H9 (cell line): ENCODE measurements around the gene SMG7. TPM values are rescaled to one million over a fixed set of nuclear protein-coding genes. Genes with fewer than 3 reads are reported as not detected.

ENCODE experiments used
- DNase-seq: peaks from one replicate; pipeline ENCODE4 v3.0.0-alpha.2; 2017
- H2AFZ ChIP-seq: one replicate; pipeline ENCODE4 v1.6.1; 2013; ENCODE audit warnings: mild to moderate bottlenecking, low read length, control low read depth, moderate library complexity
- H2AK5ac ChIP-seq: 2 replicates; pipeline ENCODE4 v1.6.1; 2013; ENCODE audit warnings: low read length, control low read depth, mixed read lengths; ENCODE audit not compliant: insufficient read length
- H2BK120ac ChIP-seq: one replicate; pipeline ENCODE4 v1.6.1; 2013; ENCODE audit warnings: low read depth, mild to moderate bottlenecking, low read length, control low read depth, inconsistent platforms; ENCODE audit not compliant: poor library complexity, severe bottlenecking
- H2BK12ac ChIP-seq: 2 replicates; pipeline ENCODE4 v1.6.1; 2013; ENCODE audit warnings: low read length, control low read depth, mixed read lengths, low read depth; ENCODE audit not compliant: insufficient read length
- H2BK15ac ChIP-seq: 2 replicates; pipeline ENCODE4 v1.6.1; 2013; ENCODE audit warnings: low read depth, low read length, control low read depth
- H2BK20ac ChIP-seq: one replicate; pipeline ENCODE4 v1.6.1; 2013; ENCODE audit warnings: low read depth, mild to moderate bottlenecking, low read length, control low read depth, inconsistent platforms; ENCODE audit not compliant: poor library complexity, severe bottlenecking
- H2BK5ac ChIP-seq: 2 replicates; pipeline ENCODE4 v1.6.1; 2013; ENCODE audit warnings: low read length, control low read depth, mixed read lengths; ENCODE audit not compliant: insufficient read length
- H3K14ac ChIP-seq: 2 replicates; pipeline ENCODE4 v1.6.1; 2013; ENCODE audit warnings: low read length, control low read depth; ENCODE audit not compliant: insufficient read depth
- H3K18ac ChIP-seq: 2 replicates; pipeline ENCODE4 v1.6.1; 2013; ENCODE audit warnings: low read depth, mild to moderate bottlenecking, mixed read lengths, low read length, control low read depth; ENCODE audit not compliant: insufficient read length
- H3K23ac ChIP-seq: 2 replicates; pipeline ENCODE4 v1.6.1; 2013; ENCODE audit warnings: low read length, control low read depth, mixed read lengths, low read depth; ENCODE audit not compliant: insufficient read length
- H3K23me2 ChIP-seq: 2 replicates; pipeline ENCODE4 v1.6.1; 2013; ENCODE audit warnings: low read depth, mild to moderate bottlenecking, mixed read lengths, low read length, control low read depth; ENCODE audit not compliant: insufficient read length, poor library complexity, severe bottlenecking
- H3K27ac ChIP-seq: 2 replicates; pipeline ENCODE4 v1.5.1; 2013; ENCODE audit warnings: low read length, control low read depth, mixed read lengths, low read depth; ENCODE audit not compliant: insufficient read length
- H3K27me3 ChIP-seq: 2 replicates; pipeline ENCODE4 v1.6.1; 2013; ENCODE audit warnings: low read length, control low read depth, inconsistent platforms; ENCODE audit not compliant: insufficient read depth
- H3K4ac ChIP-seq: 2 replicates; pipeline ENCODE4 v1.6.1; 2013; ENCODE audit warnings: low read depth, mild to moderate bottlenecking, control low read depth, inconsistent platforms, low read length, moderate library complexity
- H3K4me1 ChIP-seq: 2 replicates; pipeline ENCODE4 v1.6.1; 2013; ENCODE audit warnings: low read length, control low read depth, inconsistent platforms; ENCODE audit not compliant: insufficient read depth
- H3K4me2 ChIP-seq: 2 replicates; pipeline ENCODE4 v1.6.1; 2013; ENCODE audit warnings: low read length, control low read depth, mixed read lengths; ENCODE audit not compliant: insufficient read length, insufficient read depth
- H3K56ac ChIP-seq: 2 replicates; pipeline ENCODE4 v1.6.1; 2013; ENCODE audit warnings: low read depth, mild to moderate bottlenecking, mixed read lengths, low read length, control low read depth; ENCODE audit not compliant: insufficient read length
- H3K79me1 ChIP-seq: 2 replicates; pipeline ENCODE4 v1.6.1; 2013; ENCODE audit warnings: low read depth, mild to moderate bottlenecking, moderate library complexity, low read length, control low read depth, inconsistent platforms; ENCODE audit not compliant: insufficient read depth, poor library complexity, severe bottlenecking
- H3K79me2 ChIP-seq: 2 replicates; pipeline ENCODE4 v1.6.1; 2013; ENCODE audit warnings: low read length, control low read depth, inconsistent platforms; ENCODE audit not compliant: insufficient read depth
- H3K9ac ChIP-seq: 2 replicates; pipeline ENCODE4 v1.6.1; 2013; ENCODE audit warnings: low read length, control low read depth, mixed read lengths; ENCODE audit not compliant: insufficient read length; ENCODE audit errors: extremely low read depth
- H3K9me3 ChIP-seq: one replicate; pipeline ENCODE4 v1.6.1; 2013; ENCODE audit warnings: low read depth, low read length, inconsistent platforms; ENCODE audit not compliant: control insufficient read depth
- H3T11ph ChIP-seq: one replicate; pipeline ENCODE4 v1.6.1; 2013; ENCODE audit warnings: mild to moderate bottlenecking, low read length, control low read depth, inconsistent platforms
- H4K20me1 ChIP-seq: one replicate; pipeline ENCODE4 v1.6.1; 2013; ENCODE audit not compliant: control insufficient read depth, insufficient read length, insufficient read depth
- H4K5ac ChIP-seq: 2 replicates; pipeline ENCODE4 v1.6.1; 2013; ENCODE audit warnings: low read depth, mild to moderate bottlenecking, mixed read lengths, low read length, control low read depth; ENCODE audit not compliant: insufficient read length
- H4K8ac ChIP-seq: replicated peaks from 2 replicates; pipeline ENCODE4 v1.6.1; 2013; ENCODE audit warnings: low read length, control low read depth, mixed read lengths, low read depth; ENCODE audit not compliant: insufficient read length
- H4K91ac ChIP-seq: 2 replicates; pipeline ENCODE4 v1.6.1; 2013; ENCODE audit warnings: low read depth, mild to moderate bottlenecking, moderate library complexity, mixed read lengths, low read length, control low read depth; ENCODE audit not compliant: insufficient read length
- H3K27ac Mint-ChIP-seq, 3 experiments: 2 replicates in 2 of 3; 3 replicates in 1 of 3; pipeline ENCODE4 v1.8.0; 2020 to 2021; ENCODE audit warnings: mixed read lengths in 3 of 3, mild to moderate bottlenecking in 1 of 3, moderate library complexity in 1 of 3
- H3K27me3 Mint-ChIP-seq: 2 replicates; pipeline ENCODE4 v1.8.0; 2021; ENCODE audit warnings: low read depth, mild to moderate bottlenecking, moderate library complexity, mixed read lengths
- H3K36me3 Mint-ChIP-seq, 3 experiments: 2 replicates in 2 of 3; 3 replicates in 1 of 3; pipeline ENCODE4 v1.8.0; 2020 to 2021; ENCODE audit warnings: low read depth in 3 of 3, mixed read lengths in 3 of 3; ENCODE audit not compliant: insufficient read depth in 1 of 3
- H3K4me1 Mint-ChIP-seq, 2 experiments: 2 replicates each; pipeline ENCODE4 v1.8.0; 2020; ENCODE audit warnings: mixed read lengths in 2 of 2
- H3K4me3 Mint-ChIP-seq, 2 experiments: 2 replicates in 1 of 2; 3 replicates in 1 of 2; pipeline ENCODE4 v1.8.0; 2020 to 2021; ENCODE audit warnings: mild to moderate bottlenecking in 2 of 2, mixed read lengths in 2 of 2, moderate library complexity in 1 of 2
- H3K9me3 Mint-ChIP-seq, 2 experiments: 2 replicates in 1 of 2; 3 replicates in 1 of 2; pipeline ENCODE4 v1.8.0; 2020; ENCODE audit warnings: mild to moderate bottlenecking in 2 of 2, mixed read lengths in 2 of 2, moderate library complexity in 1 of 2
- WGBS: extraction: QIAGEN DNeasy Blood & Tissue Kit; methylation state at CpG from one replicate; pipeline ENCODE4 v1.1.7; 2013; ENCODE audit warnings: missing lambda C conversion rate, low lambda C conversion rate, mixed read lengths; ENCODE audit not compliant: insufficient read length; ENCODE audit errors: extremely low coverage; 5-methylcytosine and 5-hydroxymethylcytosine counted together
- long read RNA-seq: library from polyadenylated mRNA; unstranded; transcript quantifications from one replicate; pipeline ENCODE4 v2.0.0, GENCODE V29; 2020
- total RNA-seq: library from RNA; stranded (reverse); gene quantifications from 2 replicates; pipeline ENCODE4 v1.2.1, GENCODE V29; 2021
- TF ChIP-seq, protein P1 (sequence below): fragments of 200-600 bp; sonication (generic); conservative IDR thresholded peaks from 3 replicates; pipeline ENCODE4 v1.8.0; 2021; ENCODE audit warnings: antibody characterized with exemption, mild to moderate bottlenecking

Gene SMG7, protein sequence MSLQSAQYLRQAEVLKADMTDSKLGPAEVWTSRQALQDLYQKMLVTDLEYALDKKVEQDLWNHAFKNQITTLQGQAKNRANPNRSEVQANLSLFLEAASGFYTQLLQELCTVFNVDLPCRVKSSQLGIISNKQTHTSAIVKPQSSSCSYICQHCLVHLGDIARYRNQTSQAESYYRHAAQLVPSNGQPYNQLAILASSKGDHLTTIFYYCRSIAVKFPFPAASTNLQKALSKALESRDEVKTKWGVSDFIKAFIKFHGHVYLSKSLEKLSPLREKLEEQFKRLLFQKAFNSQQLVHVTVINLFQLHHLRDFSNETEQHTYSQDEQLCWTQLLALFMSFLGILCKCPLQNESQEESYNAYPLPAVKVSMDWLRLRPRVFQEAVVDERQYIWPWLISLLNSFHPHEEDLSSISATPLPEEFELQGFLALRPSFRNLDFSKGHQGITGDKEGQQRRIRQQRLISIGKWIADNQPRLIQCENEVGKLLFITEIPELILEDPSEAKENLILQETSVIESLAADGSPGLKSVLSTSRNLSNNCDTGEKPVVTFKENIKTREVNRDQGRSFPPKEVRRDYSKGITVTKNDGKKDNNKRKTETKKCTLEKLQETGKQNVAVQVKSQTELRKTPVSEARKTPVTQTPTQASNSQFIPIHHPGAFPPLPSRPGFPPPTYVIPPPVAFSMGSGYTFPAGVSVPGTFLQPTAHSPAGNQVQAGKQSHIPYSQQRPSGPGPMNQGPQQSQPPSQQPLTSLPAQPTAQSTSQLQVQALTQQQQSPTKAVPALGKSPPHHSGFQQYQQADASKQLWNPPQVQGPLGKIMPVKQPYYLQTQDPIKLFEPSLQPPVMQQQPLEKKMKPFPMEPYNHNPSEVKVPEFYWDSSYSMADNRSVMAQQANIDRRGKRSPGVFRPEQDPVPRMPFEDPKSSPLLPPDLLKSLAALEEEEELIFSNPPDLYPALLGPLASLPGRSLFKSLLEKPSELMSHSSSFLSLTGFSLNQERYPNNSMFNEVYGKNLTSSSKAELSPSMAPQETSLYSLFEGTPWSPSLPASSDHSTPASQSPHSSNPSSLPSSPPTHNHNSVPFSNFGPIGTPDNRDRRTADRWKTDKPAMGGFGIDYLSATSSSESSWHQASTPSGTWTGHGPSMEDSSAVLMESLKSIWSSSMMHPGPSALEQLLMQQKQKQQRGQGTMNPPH
- 77.0 and 80.6 TPM in 2 replicates for total RNA-seq
- long read RNA-seq, full-length matches to known transcripts, result 7 of 135 reads
- long read RNA-seq, partial matches to known transcripts, result 90 of 135 reads
- long read RNA-seq, other reads (novel, unspliced or antisense), result 38 of 135 reads

- peak within 1 kb of the TSS; percentile 26 for H3K23ac ChIP-seq
- Mint-ChIP-seq H3K27ac (peak within 1 kb of the TSS; percentile 100), H3K36me3 (peaks cover 1 to 7% (median 4%) of the 10 kb centered on the region in 3 experiments; a peak in 3 of 7 replicates), H3K9me3 (peaks cover 0 to 2% of the 10 kb centered on the region in 2 experiments; a peak in 1 of 5 replicates), H3K27me3 (no peaks in the 10 kb centered on the region), H3K4me1 (peaks cover 19 to 24% of the 10 kb centered on the region in 2 experiments), H3K4me3 (peak within 1 kb of the TSS; percentile 94 to 96)
- H4K91ac ChIP-seq, result peak within 1 kb of the TSS; percentile 88
- peaks cover 3% of the 10 kb centered on the region for H4K20me1 ChIP-seq
- no peaks in the 10 kb centered on the region for H3K27me3 ChIP-seq
- peak within 1 kb of the TSS; percentile 57; the same call in 1 of the 2 replicates for H2BK15ac ChIP-seq
- peak; percentile 44 for DNase-seq
- peak within 1 kb of the TSS; percentile 94 for H3K27ac ChIP-seq
- H4K5ac ChIP-seq, result peak within 1 kb of the TSS; percentile 95
- WGBS, result no CpG with 5 or more reads among the region's 70 CpGs
- H4K8ac ChIP-seq, result no peak within 1 kb of the TSS
- H3K4me2 ChIP-seq, result peak within 1 kb of the TSS; percentile 90
- H3K9me3 ChIP-seq, result no peaks in the 10 kb centered on the region
- no peak within 1 kb of the TSS for H3K56ac ChIP-seq
- H2BK12ac ChIP-seq, result peak within 1 kb of the TSS; percentile 78
- no peak within 1 kb of the TSS for H2BK20ac ChIP-seq
- H3K9ac ChIP-seq, result peak within 1 kb of the TSS; percentile 97
- H2AK5ac ChIP-seq, result no peak within 1 kb of the TSS
- no peak within 1 kb of the TSS for H3K4ac ChIP-seq
- peak within 1 kb of the TSS; percentile 99 for H3K14ac ChIP-seq
- H3K18ac ChIP-seq, result peak within 1 kb of the TSS; percentile 99
- H3K79me2 ChIP-seq, result peaks cover 33% of the 10 kb centered on the region; the same call in 1 of the 2 replicates
- TF ChIP-seq, protein P1, sequence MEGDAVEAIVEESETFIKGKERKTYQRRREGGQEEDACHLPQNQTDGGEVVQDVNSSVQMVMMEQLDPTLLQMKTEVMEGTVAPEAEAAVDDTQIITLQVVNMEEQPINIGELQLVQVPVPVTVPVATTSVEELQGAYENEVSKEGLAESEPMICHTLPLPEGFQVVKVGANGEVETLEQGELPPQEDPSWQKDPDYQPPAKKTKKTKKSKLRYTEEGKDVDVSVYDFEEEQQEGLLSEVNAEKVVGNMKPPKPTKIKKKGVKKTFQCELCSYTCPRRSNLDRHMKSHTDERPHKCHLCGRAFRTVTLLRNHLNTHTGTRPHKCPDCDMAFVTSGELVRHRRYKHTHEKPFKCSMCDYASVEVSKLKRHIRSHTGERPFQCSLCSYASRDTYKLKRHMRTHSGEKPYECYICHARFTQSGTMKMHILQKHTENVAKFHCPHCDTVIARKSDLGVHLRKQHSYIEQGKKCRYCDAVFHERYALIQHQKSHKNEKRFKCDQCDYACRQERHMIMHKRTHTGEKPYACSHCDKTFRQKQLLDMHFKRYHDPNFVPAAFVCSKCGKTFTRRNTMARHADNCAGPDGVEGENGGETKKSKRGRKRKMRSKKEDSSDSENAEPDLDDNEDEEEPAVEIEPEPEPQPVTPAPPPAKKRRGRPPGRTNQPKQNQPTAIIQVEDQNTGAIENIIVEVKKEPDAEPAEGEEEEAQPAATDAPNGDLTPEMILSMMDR, result no peak
- peak within 1 kb of the TSS; percentile 79 for H2BK120ac ChIP-seq
- H2AFZ ChIP-seq, result no peak within 1 kb of the TSS
- peak within 1 kb of the TSS; percentile 97 for H2BK5ac ChIP-seq
- peaks cover 2% of the 10 kb centered on the region for H3K79me1 ChIP-seq
- no peaks in the 10 kb centered on the region for H3K4me1 ChIP-seq
- peaks cover 16% of the 10 kb centered on the region for H3K23me2 ChIP-seq
- peak within 1 kb of the TSS; percentile 78 for H3T11ph ChIP-seq
Measured at GRCh38 chr1:183472488-183473216, at the start of gene SMG7. TSS of gene SMG7 (plus strand) at chr1:183472499. CDS start at chr1:183472621, 122 bp downstream.
